H9 (cell line): ENCODE measurements around the gene GRB7. TPM values are rescaled to one million over a fixed set of nuclear protein-coding genes. Genes with fewer than 3 reads are reported as not detected.

ENCODE experiments used
- DNase-seq: peaks from one replicate; pipeline ENCODE4 v3.0.0-alpha.2; 2017
- H2AFZ ChIP-seq: one replicate; pipeline ENCODE4 v1.6.1; 2013; ENCODE audit warnings: mild to moderate bottlenecking, low read length, control low read depth, moderate library complexity
- H2AK5ac ChIP-seq: 2 replicates; pipeline ENCODE4 v1.6.1; 2013; ENCODE audit warnings: low read length, control low read depth, mixed read lengths; ENCODE audit not compliant: insufficient read length
- H2BK120ac ChIP-seq: one replicate; pipeline ENCODE4 v1.6.1; 2013; ENCODE audit warnings: low read depth, mild to moderate bottlenecking, low read length, control low read depth, inconsistent platforms; ENCODE audit not compliant: poor library complexity, severe bottlenecking
- H2BK12ac ChIP-seq: 2 replicates; pipeline ENCODE4 v1.6.1; 2013; ENCODE audit warnings: low read length, control low read depth, mixed read lengths, low read depth; ENCODE audit not compliant: insufficient read length
- H2BK15ac ChIP-seq: 2 replicates; pipeline ENCODE4 v1.6.1; 2013; ENCODE audit warnings: low read depth, low read length, control low read depth
- H2BK20ac ChIP-seq: one replicate; pipeline ENCODE4 v1.6.1; 2013; ENCODE audit warnings: low read depth, mild to moderate bottlenecking, low read length, control low read depth, inconsistent platforms; ENCODE audit not compliant: poor library complexity, severe bottlenecking
- H2BK5ac ChIP-seq: 2 replicates; pipeline ENCODE4 v1.6.1; 2013; ENCODE audit warnings: low read length, control low read depth, mixed read lengths; ENCODE audit not compliant: insufficient read length
- H3K14ac ChIP-seq: 2 replicates; pipeline ENCODE4 v1.6.1; 2013; ENCODE audit warnings: low read length, control low read depth; ENCODE audit not compliant: insufficient read depth
- H3K18ac ChIP-seq: 2 replicates; pipeline ENCODE4 v1.6.1; 2013; ENCODE audit warnings: low read depth, mild to moderate bottlenecking, mixed read lengths, low read length, control low read depth; ENCODE audit not compliant: insufficient read length
- H3K23ac ChIP-seq: 2 replicates; pipeline ENCODE4 v1.6.1; 2013; ENCODE audit warnings: low read length, control low read depth, mixed read lengths, low read depth; ENCODE audit not compliant: insufficient read length
- H3K23me2 ChIP-seq: 2 replicates; pipeline ENCODE4 v1.6.1; 2013; ENCODE audit warnings: low read depth, mild to moderate bottlenecking, mixed read lengths, low read length, control low read depth; ENCODE audit not compliant: insufficient read length, poor library complexity, severe bottlenecking
- H3K27ac ChIP-seq: 2 replicates; pipeline ENCODE4 v1.5.1; 2013; ENCODE audit warnings: low read length, control low read depth, mixed read lengths, low read depth; ENCODE audit not compliant: insufficient read length
- H3K27me3 ChIP-seq: 2 replicates; pipeline ENCODE4 v1.6.1; 2013; ENCODE audit warnings: low read length, control low read depth, inconsistent platforms; ENCODE audit not compliant: insufficient read depth
- H3K4ac ChIP-seq: 2 replicates; pipeline ENCODE4 v1.6.1; 2013; ENCODE audit warnings: low read depth, mild to moderate bottlenecking, control low read depth, inconsistent platforms, low read length, moderate library complexity
- H3K4me1 ChIP-seq: 2 replicates; pipeline ENCODE4 v1.6.1; 2013; ENCODE audit warnings: low read length, control low read depth, inconsistent platforms; ENCODE audit not compliant: insufficient read depth
- H3K4me2 ChIP-seq: 2 replicates; pipeline ENCODE4 v1.6.1; 2013; ENCODE audit warnings: low read length, control low read depth, mixed read lengths; ENCODE audit not compliant: insufficient read length, insufficient read depth
- H3K56ac ChIP-seq: 2 replicates; pipeline ENCODE4 v1.6.1; 2013; ENCODE audit warnings: low read depth, mild to moderate bottlenecking, mixed read lengths, low read length, control low read depth; ENCODE audit not compliant: insufficient read length
- H3K79me1 ChIP-seq: 2 replicates; pipeline ENCODE4 v1.6.1; 2013; ENCODE audit warnings: low read depth, mild to moderate bottlenecking, moderate library complexity, low read length, control low read depth, inconsistent platforms; ENCODE audit not compliant: insufficient read depth, poor library complexity, severe bottlenecking
- H3K79me2 ChIP-seq: 2 replicates; pipeline ENCODE4 v1.6.1; 2013; ENCODE audit warnings: low read length, control low read depth, inconsistent platforms; ENCODE audit not compliant: insufficient read depth
- H3K9ac ChIP-seq: 2 replicates; pipeline ENCODE4 v1.6.1; 2013; ENCODE audit warnings: low read length, control low read depth, mixed read lengths; ENCODE audit not compliant: insufficient read length; ENCODE audit errors: extremely low read depth
- H3K9me3 ChIP-seq: one replicate; pipeline ENCODE4 v1.6.1; 2013; ENCODE audit warnings: low read depth, low read length, inconsistent platforms; ENCODE audit not compliant: control insufficient read depth
- H3T11ph ChIP-seq: one replicate; pipeline ENCODE4 v1.6.1; 2013; ENCODE audit warnings: mild to moderate bottlenecking, low read length, control low read depth, inconsistent platforms
- H4K20me1 ChIP-seq: one replicate; pipeline ENCODE4 v1.6.1; 2013; ENCODE audit not compliant: control insufficient read depth, insufficient read length, insufficient read depth
- H4K5ac ChIP-seq: 2 replicates; pipeline ENCODE4 v1.6.1; 2013; ENCODE audit warnings: low read depth, mild to moderate bottlenecking, mixed read lengths, low read length, control low read depth; ENCODE audit not compliant: insufficient read length
- H4K8ac ChIP-seq: replicated peaks from 2 replicates; pipeline ENCODE4 v1.6.1; 2013; ENCODE audit warnings: low read length, control low read depth, mixed read lengths, low read depth; ENCODE audit not compliant: insufficient read length
- H4K91ac ChIP-seq: 2 replicates; pipeline ENCODE4 v1.6.1; 2013; ENCODE audit warnings: low read depth, mild to moderate bottlenecking, moderate library complexity, mixed read lengths, low read length, control low read depth; ENCODE audit not compliant: insufficient read length
- H3K27ac Mint-ChIP-seq, 3 experiments: 2 replicates in 2 of 3; 3 replicates in 1 of 3; pipeline ENCODE4 v1.8.0; 2020 to 2021; ENCODE audit warnings: mixed read lengths in 3 of 3, mild to moderate bottlenecking in 1 of 3, moderate library complexity in 1 of 3
- H3K27me3 Mint-ChIP-seq: 2 replicates; pipeline ENCODE4 v1.8.0; 2021; ENCODE audit warnings: low read depth, mild to moderate bottlenecking, moderate library complexity, mixed read lengths
- H3K36me3 Mint-ChIP-seq, 3 experiments: 2 replicates in 2 of 3; 3 replicates in 1 of 3; pipeline ENCODE4 v1.8.0; 2020 to 2021; ENCODE audit warnings: low read depth in 3 of 3, mixed read lengths in 3 of 3; ENCODE audit not compliant: insufficient read depth in 1 of 3
- H3K4me1 Mint-ChIP-seq, 2 experiments: 2 replicates each; pipeline ENCODE4 v1.8.0; 2020; ENCODE audit warnings: mixed read lengths in 2 of 2
- H3K4me3 Mint-ChIP-seq, 2 experiments: 2 replicates in 1 of 2; 3 replicates in 1 of 2; pipeline ENCODE4 v1.8.0; 2020 to 2021; ENCODE audit warnings: mild to moderate bottlenecking in 2 of 2, mixed read lengths in 2 of 2, moderate library complexity in 1 of 2
- H3K9me3 Mint-ChIP-seq, 2 experiments: 2 replicates in 1 of 2; 3 replicates in 1 of 2; pipeline ENCODE4 v1.8.0; 2020; ENCODE audit warnings: mild to moderate bottlenecking in 2 of 2, mixed read lengths in 2 of 2, moderate library complexity in 1 of 2
- CTCF ChIP-seq: fragments of 200-600 bp; sonication (generic); conservative IDR thresholded peaks from 3 replicates; pipeline ENCODE4 v1.8.0; 2021; ENCODE audit warnings: antibody characterized with exemption, mild to moderate bottlenecking
- WGBS: extraction: QIAGEN DNeasy Blood & Tissue Kit; methylation state at CpG from one replicate; pipeline ENCODE4 v1.1.7; 2013; ENCODE audit warnings: missing lambda C conversion rate, low lambda C conversion rate, mixed read lengths; ENCODE audit not compliant: insufficient read length; ENCODE audit errors: extremely low coverage; 5-methylcytosine and 5-hydroxymethylcytosine counted together
- total RNA-seq: library from RNA; stranded (reverse); gene quantifications from 2 replicates; pipeline ENCODE4 v1.2.1, GENCODE V29; 2021

Gene GRB7
- total RNA-seq, 1 experiment from 2014 or later, result 55.0 TPM

GRCh38 chr17:39701012-39701783 is 36.5 kb upstream of the GRB7 start:
- Mint-ChIP-seq H3K4me1 (peaks cover 67 to 78% of the 10 kb centered on the region in 2 experiments), H3K27ac (peak overlapping the region; percentile 68 to 88 (median 76); a peak in 6 of 7 replicates), H3K36me3 (peaks cover 9 to 33% (median 24%) of the 10 kb centered on the region in 3 experiments), H3K9me3 (no peaks in the 10 kb centered on the region), H3K4me3 (peak overlapping the region; percentile 92 to 97), H3K27me3 (no peaks in the 10 kb centered on the region; the same call in 1 of the 2 replicates)
- Histone ChIP-seq H4K8ac (no peak overlapping the region), H3K79me2 (peaks cover 47% of the 10 kb centered on the region), H4K20me1 (no peaks in the 10 kb centered on the region), H3K23me2 (peaks cover 8% of the 10 kb centered on the region), H2AFZ (no peak overlapping the region), H3K18ac (no peak overlapping the region), H3K14ac (no peak overlapping the region), H3K27ac (no peak overlapping the region), H3K9me3 (no peaks in the 10 kb centered on the region), H2BK15ac (no peak overlapping the region), H2BK5ac (no peak overlapping the region), H2BK120ac (no peak overlapping the region), H3K4me1 (peaks cover 24% of the 10 kb centered on the region), H3T11ph (no peak overlapping the region), H2BK12ac (no peak overlapping the region), H3K79me1 (no peaks in the 10 kb centered on the region), H3K4ac (no peak overlapping the region), H2AK5ac (no peak overlapping the region), H3K23ac (no peak overlapping the region), H3K56ac (no peak overlapping the region), H3K27me3 (no peaks in the 10 kb centered on the region), H3K4me2 (peak overlapping the region; percentile 95), H4K91ac (no peak overlapping the region), H4K5ac (no peak overlapping the region), H3K9ac (peak overlapping the region; percentile 61), H2BK20ac (no peak overlapping the region)
- WGBS, result no CpG with 5 or more reads among the region's 10 CpGs
- DNase-seq, result no peak
- no peak for TF ChIP-seq CTCF
